Measurements from ENCODE around the gene SPON1. TPM values are rescaled to one million over a fixed set of nuclear protein-coding genes. Genes with fewer than 3 reads are reported as not detected.

SPON1 gene
- total RNA-seq, 1 experiment from 2014 or later = not detected

DNA sequence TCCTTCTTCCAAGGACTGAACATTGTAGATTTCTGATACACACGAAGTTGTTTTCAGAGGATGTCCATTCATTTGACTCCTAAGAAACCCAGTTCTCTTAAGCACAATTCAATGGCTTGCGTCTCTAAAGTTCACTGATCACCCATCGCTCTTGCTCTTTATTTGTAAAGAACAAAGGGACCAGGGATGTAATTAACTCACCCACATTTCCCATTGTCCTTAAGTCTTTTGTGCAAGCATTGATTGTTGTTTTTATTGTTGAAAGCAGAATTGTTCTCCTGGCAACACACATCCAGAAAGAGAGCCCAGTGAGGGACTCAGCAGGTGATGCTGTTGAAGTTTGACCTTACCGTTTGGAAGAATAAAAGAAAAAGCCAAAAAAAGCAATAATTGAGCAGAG is 59.2 kb downstream of the SPON1 start:
- Histone ChIP-seq H3K9me2 (replicated peaks; ENCODE audit: low read length) (no peaks in the 10 kb centered on the region), H4K20me1 (ENCODE audit: low read length) (no peaks in the 10 kb centered on the region), H3K9ac (ENCODE audit: low read length) (no peak overlapping the region), H3K4me2 (ENCODE audit: low read length) (peak overlapping the region; percentile 42; the same call in 1 of the 2 replicates), H3K9me3 (ENCODE audit: low read length) (no peaks in the 10 kb centered on the region), H2AFZ (ENCODE audit: low read length) (no peak overlapping the region), H3K36me3 (ENCODE audit: low read depth, low read length) (no peaks in the 10 kb centered on the region), H3F3A (ENCODE audit: low read length, unreplicated experiment) (no peaks in the 10 kb centered on the region), H3K4me1 (ENCODE audit: insufficient read depth, low read length) (peaks cover 24% of the 10 kb centered on the region), H3K27ac (ENCODE audit: low read length) (no peak overlapping the region), H3K4me3 (ENCODE audit: low read length) (no peak overlapping the region), H3K79me2 (ENCODE audit: low read length) (no peaks in the 10 kb centered on the region), H3K27me3 (ENCODE audit: low read length) (no peaks in the 10 kb centered on the region)
- no TSS peak for BruUV-seq (replicated peaks)
- TF ChIP-seq, protein P1, sequence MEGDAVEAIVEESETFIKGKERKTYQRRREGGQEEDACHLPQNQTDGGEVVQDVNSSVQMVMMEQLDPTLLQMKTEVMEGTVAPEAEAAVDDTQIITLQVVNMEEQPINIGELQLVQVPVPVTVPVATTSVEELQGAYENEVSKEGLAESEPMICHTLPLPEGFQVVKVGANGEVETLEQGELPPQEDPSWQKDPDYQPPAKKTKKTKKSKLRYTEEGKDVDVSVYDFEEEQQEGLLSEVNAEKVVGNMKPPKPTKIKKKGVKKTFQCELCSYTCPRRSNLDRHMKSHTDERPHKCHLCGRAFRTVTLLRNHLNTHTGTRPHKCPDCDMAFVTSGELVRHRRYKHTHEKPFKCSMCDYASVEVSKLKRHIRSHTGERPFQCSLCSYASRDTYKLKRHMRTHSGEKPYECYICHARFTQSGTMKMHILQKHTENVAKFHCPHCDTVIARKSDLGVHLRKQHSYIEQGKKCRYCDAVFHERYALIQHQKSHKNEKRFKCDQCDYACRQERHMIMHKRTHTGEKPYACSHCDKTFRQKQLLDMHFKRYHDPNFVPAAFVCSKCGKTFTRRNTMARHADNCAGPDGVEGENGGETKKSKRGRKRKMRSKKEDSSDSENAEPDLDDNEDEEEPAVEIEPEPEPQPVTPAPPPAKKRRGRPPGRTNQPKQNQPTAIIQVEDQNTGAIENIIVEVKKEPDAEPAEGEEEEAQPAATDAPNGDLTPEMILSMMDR (conservative IDR thresholded peaks at IDR 0.05; ENCODE audit: low read depth, low read length) = no peak
- TF ChIP-seq EZH2phosphoT487 (IDR thresholded peaks at IDR 0.05; ENCODE audit: borderline replicate concordance, low read length) = no peak
- TF ChIP-seq EZH2 (IDR thresholded peaks at IDR 0.05; ENCODE audit: low read length, unreplicated experiment) = no peak
- ChIA-PET POLR2A (ENCODE audit: unreplicated experiment) (no interaction called here), CTCF (no interaction called here)
- intact Hi-C loops (cut with micrococcal nuclease) = loop anchor here (2.0 kb wide), 1 partner anchor 29 kb away; no protein-coding TSS in a partner anchor
- ATAC-seq = no peak
- no peak for DNase-seq

DNA sequence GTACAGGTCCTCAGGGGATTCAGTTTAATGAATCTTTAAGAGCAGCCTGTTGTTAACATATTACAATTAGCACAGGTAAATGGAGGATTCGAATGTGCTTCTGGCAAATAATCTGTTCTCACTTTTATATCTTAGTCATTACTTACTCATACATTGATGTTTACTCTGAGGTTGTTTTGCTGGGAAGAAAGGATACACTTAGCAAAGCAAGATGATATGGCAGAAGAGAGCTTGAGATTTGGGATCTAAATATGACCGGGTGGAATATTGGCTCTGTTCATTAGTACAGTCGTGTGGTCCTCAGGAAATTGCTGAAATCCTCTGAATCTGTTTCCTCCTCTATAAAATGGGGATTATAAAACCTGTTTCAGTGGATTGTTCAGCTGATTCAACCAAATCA is 59.7 kb downstream of the SPON1 start:
- no peak overlapping the region for H3K9ac ChIP-seq (ENCODE audit: low read length)
- peak overlapping the region; percentile 42; the same call in 1 of the 2 replicates for H3K4me2 ChIP-seq (ENCODE audit: low read length)
- H3K9me3 ChIP-seq (ENCODE audit: low read length) = no peaks in the 10 kb centered on the region
- ATAC-seq = peak; percentile 96
- H3F3A ChIP-seq (ENCODE audit: low read length, unreplicated experiment) = no peaks in the 10 kb centered on the region
- no peak overlapping the region for H2AFZ ChIP-seq (ENCODE audit: low read length)
- ChIA-PET POLR2A (ENCODE audit: unreplicated experiment) (interaction anchor here (0.7 kb wide), 1 partner anchor 48 kb away, joined by 4 read pairs; no protein-coding TSS in a partner anchor), CTCF (no interaction called here)
- H3K4me3 ChIP-seq (ENCODE audit: low read length) = no peak overlapping the region
- H3K4me1 ChIP-seq (ENCODE audit: insufficient read depth, low read length) = peaks cover 24% of the 10 kb centered on the region
- H3K9me2 ChIP-seq (replicated peaks; ENCODE audit: low read length) = no peaks in the 10 kb centered on the region
- H3K36me3 ChIP-seq (ENCODE audit: low read depth, low read length) = no peaks in the 10 kb centered on the region
- H4K20me1 ChIP-seq (ENCODE audit: low read length) = no peaks in the 10 kb centered on the region
- TF ChIP-seq EZH2phosphoT487 (IDR thresholded peaks at IDR 0.05; ENCODE audit: borderline replicate concordance, low read length) = no peak
- TF ChIP-seq EZH2 (IDR thresholded peaks at IDR 0.05; ENCODE audit: low read length, unreplicated experiment) = no peak
- TF ChIP-seq, protein P1 (conservative IDR thresholded peaks at IDR 0.05; ENCODE audit: low read depth, low read length) = no peak
- intact Hi-C loops (cut with micrococcal nuclease) = loop anchor here (2.0 kb wide), 1 partner anchor 29 kb away; no protein-coding TSS in a partner anchor
- no peaks in the 10 kb centered on the region for H3K27me3 ChIP-seq (ENCODE audit: low read length)
- H3K27ac ChIP-seq (ENCODE audit: low read length) = no peak overlapping the region
- H3K79me2 ChIP-seq (ENCODE audit: low read length) = no peaks in the 10 kb centered on the region
- no TSS peak for BruUV-seq (replicated peaks)
- peak; percentile 68 for DNase-seq

DNA sequence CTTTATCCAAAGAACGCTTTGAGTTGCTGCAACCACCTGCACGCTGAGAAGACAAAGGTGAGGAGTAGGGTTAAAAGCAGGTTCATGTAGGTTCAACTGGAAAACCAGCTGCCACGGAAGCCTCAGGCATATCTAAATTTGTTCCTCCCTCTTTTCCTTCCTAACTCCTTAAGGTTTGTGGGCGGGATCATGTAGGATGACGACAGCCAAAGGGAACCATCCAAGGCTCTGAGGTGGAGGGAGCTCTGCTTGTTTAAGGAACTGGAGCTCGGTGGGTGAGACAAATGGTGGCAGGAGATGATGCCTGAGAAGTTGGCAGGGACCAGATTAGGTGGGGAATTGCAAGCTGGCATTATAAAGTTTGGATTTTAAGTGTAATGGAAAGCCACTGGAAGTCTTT is 60.3 kb downstream of the SPON1 start:
- Histone ChIP-seq H3K9me2 (replicated peaks; ENCODE audit: low read length) (no peaks in the 10 kb centered on the region), H3K9me3 (ENCODE audit: low read length) (no peaks in the 10 kb centered on the region), H3K79me2 (ENCODE audit: low read length) (no peaks in the 10 kb centered on the region), H3K4me3 (ENCODE audit: low read length) (no peak overlapping the region), H3K27ac (ENCODE audit: low read length) (no peak overlapping the region), H4K20me1 (ENCODE audit: low read length) (no peaks in the 10 kb centered on the region), H3K9ac (ENCODE audit: low read length) (no peak overlapping the region), H3K36me3 (ENCODE audit: low read depth, low read length) (no peaks in the 10 kb centered on the region), H3F3A (ENCODE audit: low read length, unreplicated experiment) (no peaks in the 10 kb centered on the region), H3K27me3 (ENCODE audit: low read length) (no peaks in the 10 kb centered on the region), H3K4me2 (ENCODE audit: low read length) (peak overlapping the region; percentile 42), H2AFZ (ENCODE audit: low read length) (no peak overlapping the region), H3K4me1 (ENCODE audit: insufficient read depth, low read length) (peaks cover 24% of the 10 kb centered on the region)
- no peak for TF ChIP-seq EZH2 (IDR thresholded peaks at IDR 0.05; ENCODE audit: low read length, unreplicated experiment)
- no peak for TF ChIP-seq EZH2phosphoT487 (IDR thresholded peaks at IDR 0.05; ENCODE audit: borderline replicate concordance, low read length)
- TF ChIP-seq, protein P1 (conservative IDR thresholded peaks at IDR 0.05; ENCODE audit: low read depth, low read length) = no peak
- no TSS peak for BruUV-seq (replicated peaks)
- CTCF ChIA-PET = no interaction called here
- POLR2A ChIA-PET (ENCODE audit: unreplicated experiment) = interaction anchor here (0.7 kb wide), 1 partner anchor 48 kb away, joined by 4 read pairs; no protein-coding TSS in a partner anchor
- no peak for ATAC-seq
- no peak for DNase-seq
- intact Hi-C loops (cut with micrococcal nuclease) = loop anchor here (2.0 kb wide), 1 partner anchor 30 kb away; no protein-coding TSS in a partner anchor
